ENCODE results near the gene ANP32B. TPM values are rescaled to one million over a fixed set of nuclear protein-coding genes. Genes with fewer than 3 reads are reported as not detected.
"Not testable (repeated sequence)": the region's sequence is repeated elsewhere in the genome, so short reads cannot be mapped to it uniquely, and the experiment has no call there.

ANP32B gene
- total and polyA plus RNA-seq, 2 donors (not counting 1 experiment from before 2014, with no cell fraction given), result 17.6 to 138 TPM

DNA sequence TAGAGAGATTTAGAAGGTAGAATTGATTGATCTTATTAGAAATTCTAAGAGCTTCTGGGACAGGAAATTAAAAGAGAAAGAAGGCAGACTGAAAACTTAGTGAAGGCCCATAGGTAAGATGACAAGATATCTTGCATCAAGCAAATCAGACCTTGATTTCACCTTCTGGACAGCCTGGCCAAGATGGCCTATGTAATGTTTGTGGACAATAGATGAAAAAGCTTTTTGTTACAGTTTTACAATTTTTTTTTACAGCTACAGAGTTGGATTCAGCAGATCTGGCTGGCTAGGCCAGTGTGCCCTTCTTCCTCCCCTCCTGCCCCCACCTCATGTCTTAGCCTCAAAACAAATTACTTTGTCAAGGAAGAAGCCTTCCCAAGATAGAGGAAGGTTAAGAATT lies 23.6 kb upstream of the ANP32B start:
- no peaks in the 10 kb centered on the region for H3K4me1 ChIP-seq (ENCODE audit: control insufficient read depth in 2 of 2, insufficient read depth in 2 of 2, low read length in 2 of 2)
- peaks cover 0 to 3% (median 0%) of the 10 kb centered on the region in 4 experiments for H3K27me3 ChIP-seq (replicated peaks in 1 of 4; ENCODE audit: control extremely low read depth in 1 of 4, control insufficient read depth in 3 of 4, insufficient read depth in 4 of 4, low read length in 3 of 4)
- H3K27me3 Mint-ChIP-seq, result peaks cover 6% of the 10 kb centered on the region
- intact Hi-C loops (cut with micrococcal nuclease), result no loop called here
- H3K9me3 ChIP-seq (ENCODE audit: control extremely low read depth in 1 of 3, control insufficient read depth in 2 of 3, insufficient read depth in 1 of 3, low read length in 2 of 3), result no peaks in the 10 kb centered on the region
- ATAC-seq (ENCODE audit: low read depth) (no peak), DNase-seq (no peak)
- no peaks in the 10 kb centered on the region for H4K20me1 ChIP-seq (ENCODE audit: control insufficient read depth, insufficient read depth, low read length, poor library complexity, severe bottlenecking)
- H3K4me1 Mint-ChIP-seq, result no peaks in the 10 kb centered on the region
- CTCF ChIA-PET, result interaction anchor here (8.4 kb wide), 1 partner anchor 37 kb away, joined by 50 read pairs; the partner anchor contains the start of gene TRMO
- H3K4me3 ChIP-seq (ENCODE audit: control extremely low read depth in 1 of 5, extremely low read depth in 1 of 5, insufficient read depth in 1 of 5, low read depth in 2 of 5, low read length in 4 of 5), result no peak overlapping the region
- H3K36me3 ChIP-seq (replicated peaks in 1 of 2; ENCODE audit: control extremely low read depth in 1 of 2, control insufficient read depth in 1 of 2, extremely low read depth in 1 of 2, insufficient read depth in 2 of 2, low read length in 1 of 2), result no peaks in the 10 kb centered on the region
- no peak overlapping the region for H3K4me2 ChIP-seq (replicated peaks; ENCODE audit: low read depth, low read length, poor library complexity, severe bottlenecking)
- H3K4me3 Mint-ChIP-seq, result no peak overlapping the region
- H3K27ac Mint-ChIP-seq, result no peak overlapping the region
- H3K27ac ChIP-seq (ENCODE audit: low read length in 2 of 2), result no peak overlapping the region
- no peaks in the 10 kb centered on the region for H3K79me2 ChIP-seq (ENCODE audit: control insufficient read depth, insufficient read depth, low read length)
- no peak overlapping the region for H3K9ac ChIP-seq (ENCODE audit: low read length)
- H2AFZ ChIP-seq (ENCODE audit: insufficient read depth, low read depth, low read length, poor library complexity, severe bottlenecking), result no peak overlapping the region
- TF ChIP-seq EZH2 (IDR thresholded peaks at IDR 0.05; ENCODE audit: borderline replicate concordance, insufficient read depth, low read depth, low read length, poor library complexity, severe bottlenecking) (no peak), CTCF (IDR thresholded peaks at IDR 0.05) (no peak)
- POLR2A ChIA-PET, result no interaction called here
- H3K9me3 Mint-ChIP-seq (ENCODE audit: insufficient read depth), result no peaks in the 10 kb centered on the region

GRCh38 chr9:97960678-97961328 lies 22.3 kb upstream of the ANP32B start:
- H3K4me3 Mint-ChIP-seq; H3K9ac ChIP-seq (ENCODE audit: low read length); H3K4me1 Mint-ChIP-seq; H3K27me3 ChIP-seq (replicated peaks in 1 of 4; ENCODE audit: control extremely low read depth in 1 of 4, control insufficient read depth in 3 of 4, insufficient read depth in 4 of 4, low read length in 3 of 4); H3K9me3 ChIP-seq (ENCODE audit: control extremely low read depth in 1 of 3, control insufficient read depth in 2 of 3, insufficient read depth in 1 of 3, low read length in 2 of 3); H3K9me3 Mint-ChIP-seq (ENCODE audit: insufficient read depth); POLR2A ChIA-PET; ATAC-seq (ENCODE audit: low read depth); H3K4me3 ChIP-seq (ENCODE audit: control extremely low read depth in 1 of 5, extremely low read depth in 1 of 5, insufficient read depth in 1 of 5, low read depth in 2 of 5, low read length in 4 of 5); H4K20me1 ChIP-seq (ENCODE audit: control insufficient read depth, insufficient read depth, low read length, poor library complexity, severe bottlenecking); intact Hi-C loops (cut with micrococcal nuclease); H3K27ac ChIP-seq (ENCODE audit: low read length in 2 of 2); H3K4me2 ChIP-seq (replicated peaks; ENCODE audit: low read depth, low read length, poor library complexity, severe bottlenecking); H3K79me2 ChIP-seq (ENCODE audit: control insufficient read depth, insufficient read depth, low read length); H3K27ac Mint-ChIP-seq; H2AFZ ChIP-seq (ENCODE audit: insufficient read depth, low read depth, low read length, poor library complexity, severe bottlenecking); DNase-seq; H3K27me3 Mint-ChIP-seq; H3K36me3 ChIP-seq (replicated peaks in 1 of 2; ENCODE audit: control extremely low read depth in 1 of 2, control insufficient read depth in 1 of 2, extremely low read depth in 1 of 2, insufficient read depth in 2 of 2, low read length in 1 of 2); H3K4me1 ChIP-seq (ENCODE audit: control insufficient read depth in 2 of 2, insufficient read depth in 2 of 2, low read length in 2 of 2): not testable (repeated sequence)
- CTCF ChIA-PET, result interaction anchor here (8.4 kb wide), 1 partner anchor 38 kb away, joined by 50 read pairs; the partner anchor contains the start of gene TRMO
- 96% methylated on average over 5 of the region's 9 CpGs for WGBS (ENCODE audit: insufficient coverage)

Data from B cell (primary cell).